Activated T-cell treated with anti-CD3 and anti-CD28 coated beads for 24 hours (primary cell): ENCODE results near the gene EARS2.
"Not testable (repeated sequence)": the region's sequence is repeated elsewhere in the genome, so short reads cannot be mapped to it uniquely, and the experiment has no call there.

Experiments
- DNase-seq: peaks from one replicate; pipeline ENCODE4 v3.0.0-alpha.2; 2020; ENCODE audit warnings: low read depth

EARS2 gene

GRCh38 chr16:23556881-23557778, at the start of gene EARS2, which contains the start of gene UBFD1:
Gene EARS2 (minus strand): TSS chr16:23557350. CDS start chr16:23557343, 7 bp downstream.
Gene UBFD1 (plus strand): TSS chr16:23557727. CDS start chr16:23557743, 16 bp downstream.
- peak; percentile 99 for DNase-seq

GRCh38 chr16:23597003-23597756, 40.0 kb upstream of the EARS2 start:
- no peak for DNase-seq

GRCh38 chr16:23595951-23596720, 39.0 kb upstream of the EARS2 start, which contains the start of gene NDUFAB1:
Gene NDUFAB1 (minus strand): TSS chr16:23596316. CDS start chr16:23596290, 26 bp downstream.
- DNase-seq = peak; percentile 86

GRCh38 chr16:23595246-23595950, 38.2 kb upstream of the EARS2 start:
- DNase-seq = no peak

- DNase-seq = no peak
Measured at GRCh38 chr16:23594186-23594585, 37.0 kb upstream of the EARS2 start.

GRCh38 chr16:23590181-23590580, 33.0 kb upstream of the EARS2 start:
- DNase-seq = no peak

DNA sequence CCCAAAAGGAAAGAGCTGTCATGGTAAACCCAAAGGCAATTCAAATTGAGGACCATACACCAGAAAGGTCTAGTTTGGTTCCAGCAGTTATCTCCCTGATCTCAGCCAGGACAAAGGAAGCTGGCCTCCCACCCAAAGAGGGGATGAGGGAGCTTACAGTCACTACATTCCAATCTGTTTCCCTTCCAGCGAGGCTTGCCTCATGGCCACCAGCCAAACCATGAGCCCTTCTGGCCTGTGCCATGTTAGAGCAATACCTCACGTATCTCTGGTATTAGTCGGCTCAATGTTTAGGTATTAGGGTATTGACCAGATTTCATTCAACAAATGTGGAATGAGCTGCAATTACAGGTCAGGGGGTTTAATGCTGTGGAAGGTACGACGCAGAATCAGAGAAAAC, 30.6 kb upstream of the EARS2 start:
- DNase-seq = no peak

DNA sequence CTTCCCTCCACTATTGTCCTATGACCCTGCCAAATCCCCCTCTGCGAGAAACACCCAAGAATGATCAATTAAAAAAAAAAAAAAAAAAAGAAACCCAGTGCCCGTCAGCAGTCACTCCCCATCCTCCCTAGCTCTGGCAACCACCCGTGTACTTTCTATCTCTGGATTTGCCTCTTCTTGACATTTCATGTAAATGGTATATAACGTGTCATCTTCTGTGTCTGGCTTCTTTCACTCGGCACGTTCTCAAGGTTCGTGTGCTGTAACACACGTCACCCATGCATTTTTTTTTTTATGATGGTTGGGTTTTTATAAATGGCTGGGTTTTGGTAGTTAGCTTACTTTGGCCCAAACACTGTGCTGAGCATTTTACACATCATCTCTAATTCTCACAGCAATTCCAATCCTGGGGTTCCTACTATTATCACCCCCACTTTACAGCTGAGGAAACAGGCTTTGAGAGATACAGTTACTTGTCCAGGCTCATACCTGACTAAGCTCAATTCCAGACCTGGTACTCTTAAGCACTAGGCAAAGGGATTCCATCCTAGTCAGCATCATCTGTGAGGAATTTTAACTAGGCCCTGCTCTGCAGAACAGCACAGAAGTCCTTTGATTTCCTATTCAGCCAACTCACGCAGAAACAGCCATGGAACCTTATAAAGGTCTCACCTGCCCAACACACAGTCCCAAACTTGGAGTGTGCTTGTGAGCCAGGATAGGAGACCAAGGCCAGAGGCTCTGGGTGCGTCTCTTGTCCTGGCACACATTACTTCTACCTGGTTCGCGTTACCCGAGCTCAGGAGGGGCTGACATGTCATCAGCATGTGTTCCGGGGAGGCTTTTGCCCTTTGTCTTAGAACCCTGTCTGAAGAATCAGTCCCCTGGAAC, 27.3 kb upstream of the EARS2 start:
- no peak for DNase-seq

DNA sequence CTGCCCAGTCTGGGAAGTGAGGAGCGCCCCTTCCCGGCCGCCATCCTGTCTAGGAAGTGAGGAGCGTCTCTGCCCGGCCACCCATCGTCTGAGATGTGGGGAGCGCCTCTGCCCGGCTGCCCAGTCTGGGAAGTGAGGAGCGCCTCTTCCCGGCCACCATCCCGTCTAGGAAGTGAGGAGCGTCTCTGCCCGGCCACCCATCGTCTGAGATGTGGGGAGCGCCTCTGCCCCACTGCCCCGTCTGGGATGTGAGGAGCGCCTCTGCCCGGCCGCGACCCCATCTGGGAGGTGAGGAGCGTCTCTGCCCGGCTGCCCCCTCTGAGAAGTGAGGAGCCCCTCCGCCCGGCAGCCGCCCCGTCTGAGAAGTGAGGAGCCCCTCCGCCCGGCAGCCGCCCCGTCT, 26.1 kb upstream of the EARS2 start:
- not testable (repeated sequence) for DNase-seq

GRCh38 chr16:23581764-23582163, 24.6 kb upstream of the EARS2 start:
- DNase-seq = no peak

DNA sequence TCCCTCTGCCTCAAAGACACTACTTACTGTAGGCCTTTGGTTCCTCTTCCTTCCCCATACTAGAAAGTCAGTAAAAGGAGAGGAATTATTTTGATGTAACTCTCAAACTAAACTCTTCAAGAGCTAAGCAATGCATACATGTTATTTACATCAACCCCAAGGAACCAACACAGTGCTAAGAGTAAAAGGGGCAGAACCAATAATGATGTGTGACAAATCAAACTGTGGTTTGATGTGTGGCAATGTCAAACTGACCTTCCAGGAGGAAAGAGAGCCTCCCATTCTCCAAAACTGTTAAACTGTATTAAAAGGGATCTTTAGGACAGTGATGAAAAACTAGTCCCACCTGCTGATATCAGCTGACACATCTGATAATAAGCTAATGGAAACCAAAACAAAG, 23.2 kb upstream of the EARS2 start:
- no peak for DNase-seq

DNA sequence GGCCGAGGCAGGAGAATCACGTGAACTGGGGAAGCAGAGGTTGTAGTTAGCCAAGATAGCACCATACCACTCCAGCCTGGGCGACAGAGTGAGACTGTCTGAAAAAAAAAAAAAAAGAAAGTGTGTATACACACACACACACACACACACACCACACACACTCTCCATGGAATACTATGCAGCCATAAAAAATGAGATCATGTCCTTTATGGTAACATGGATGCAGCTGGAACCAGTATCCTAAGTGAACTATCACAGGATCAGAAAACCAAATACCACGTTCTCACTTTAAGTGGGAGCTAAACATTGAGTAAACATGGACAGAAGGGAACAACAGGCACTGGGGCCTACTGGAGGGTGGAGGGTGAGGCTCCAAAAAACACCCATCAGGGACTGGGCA, 22.2 kb upstream of the EARS2 start:
- no peak for DNase-seq

GRCh38 chr16:23578101-23578830, 21.1 kb upstream of the EARS2 start:
- DNase-seq = no peak

DNA sequence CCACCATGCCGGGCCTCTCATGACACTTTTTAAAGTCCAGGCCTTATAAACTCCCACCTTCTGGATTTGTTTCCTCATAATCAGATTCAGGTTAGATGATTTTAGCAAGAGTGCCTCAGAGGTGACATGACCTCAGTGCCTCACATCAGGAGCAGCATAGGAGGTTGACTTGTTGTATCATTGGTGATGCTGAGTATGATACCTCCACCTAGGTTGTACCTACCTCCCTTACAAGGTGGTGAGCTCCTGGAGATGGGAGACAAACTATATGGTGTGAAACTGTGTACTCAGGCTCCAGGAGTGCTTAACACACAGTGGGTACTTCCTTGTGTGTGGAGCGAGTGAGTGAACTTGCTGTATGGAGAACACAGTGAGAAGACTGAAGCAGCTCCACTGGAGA, 20.3 kb upstream of the EARS2 start:
- no peak for DNase-seq

DNA sequence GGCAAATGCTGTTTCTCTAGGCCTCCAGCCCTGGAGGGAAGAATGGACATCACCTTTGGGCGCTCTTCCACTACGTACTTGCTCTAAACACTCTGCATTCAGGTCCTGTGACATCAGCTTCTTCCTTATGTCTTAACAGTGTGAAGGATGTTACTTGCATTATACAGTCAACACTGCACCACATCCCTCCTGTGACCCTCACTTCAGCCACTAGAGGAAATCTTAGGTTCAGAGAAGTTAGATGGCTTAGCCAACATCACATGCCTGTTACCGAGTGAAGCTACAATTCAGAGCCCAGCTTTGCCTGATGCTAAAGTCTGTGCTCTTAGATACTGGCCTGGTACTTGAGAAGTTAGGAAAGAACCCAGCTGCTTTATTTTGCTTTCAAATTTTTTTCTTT, 18.7 kb upstream of the EARS2 start:
- DNase-seq = no peak

GRCh38 chr16:23573817-23574216, 16.7 kb upstream of the EARS2 start:
- DNase-seq = no peak

DNA sequence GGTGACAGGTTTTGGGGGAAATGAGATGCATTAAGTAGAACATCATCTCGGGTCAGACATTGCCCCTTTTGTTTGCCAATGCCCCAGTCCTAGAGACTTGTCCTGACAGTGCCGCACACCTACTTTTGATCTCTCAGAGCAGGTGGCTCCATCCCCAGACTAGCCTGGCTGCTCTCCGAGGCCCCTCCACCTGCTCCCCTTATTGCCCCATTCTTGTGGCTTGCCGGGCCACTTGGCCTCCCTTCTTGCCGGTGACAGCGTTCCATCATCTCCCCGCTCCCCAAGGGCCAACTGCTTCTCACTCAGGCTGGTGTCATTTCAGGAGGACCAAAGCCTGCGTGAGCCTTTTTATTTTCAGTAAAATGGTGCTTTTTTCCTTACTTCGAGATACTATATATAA, 15.2 kb upstream of the EARS2 start:
- no peak for DNase-seq

- no peak for DNase-seq
Measured at GRCh38 chr16:23571895-23572294, 14.7 kb upstream of the EARS2 start.

GRCh38 chr16:23570992-23571632, 14.0 kb upstream of the EARS2 start:
- DNase-seq = no peak
